Mesenteric fat pad (tissue), 1 donor: ENCODE data around the gene SH3BP5. TPM values are rescaled to one million over a fixed set of nuclear protein-coding genes. Genes with fewer than 3 reads are reported as not detected.

Source experiments
- DNase-seq: peaks from one replicate; pipeline ENCODE4 v3.0.0-alpha.2; 2020; ENCODE audit warnings: low spot score
- total RNA-seq: library from RNA; stranded (reverse); fragmentation: NEBNext Ultra II Directional; extraction: Animal tissue kit (Norgen Biotek cat#: 25700); gene quantifications from one replicate; pipeline ENCODE4 v1.2.1, GENCODE V29; 2021
- donor health status: DM: yes; HTN: yes; CAD: no.

The SH3BP5 gene
- total RNA-seq, 1 donor from 2014 or later: 108 TPM

DNA sequence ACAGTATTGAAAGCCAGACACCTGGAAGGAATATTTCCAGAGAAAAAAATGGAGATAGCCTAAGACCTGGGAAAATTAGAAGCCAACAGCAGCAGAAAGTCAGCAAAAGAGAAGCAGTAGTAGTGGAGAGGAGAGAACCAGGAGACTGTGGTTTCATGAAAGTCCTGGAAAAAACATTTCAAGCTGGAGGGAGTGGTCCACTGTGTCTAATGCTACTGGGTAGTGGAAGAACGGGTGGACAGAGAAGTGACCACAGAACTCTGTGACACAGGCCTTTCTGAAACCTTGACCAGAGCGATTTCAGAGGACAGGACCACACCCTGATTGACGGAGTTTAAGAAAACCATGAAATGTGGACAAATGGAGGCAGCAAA lies 15.3 kb upstream of the SH3BP5 start:
- DNase-seq: no peak

DNA sequence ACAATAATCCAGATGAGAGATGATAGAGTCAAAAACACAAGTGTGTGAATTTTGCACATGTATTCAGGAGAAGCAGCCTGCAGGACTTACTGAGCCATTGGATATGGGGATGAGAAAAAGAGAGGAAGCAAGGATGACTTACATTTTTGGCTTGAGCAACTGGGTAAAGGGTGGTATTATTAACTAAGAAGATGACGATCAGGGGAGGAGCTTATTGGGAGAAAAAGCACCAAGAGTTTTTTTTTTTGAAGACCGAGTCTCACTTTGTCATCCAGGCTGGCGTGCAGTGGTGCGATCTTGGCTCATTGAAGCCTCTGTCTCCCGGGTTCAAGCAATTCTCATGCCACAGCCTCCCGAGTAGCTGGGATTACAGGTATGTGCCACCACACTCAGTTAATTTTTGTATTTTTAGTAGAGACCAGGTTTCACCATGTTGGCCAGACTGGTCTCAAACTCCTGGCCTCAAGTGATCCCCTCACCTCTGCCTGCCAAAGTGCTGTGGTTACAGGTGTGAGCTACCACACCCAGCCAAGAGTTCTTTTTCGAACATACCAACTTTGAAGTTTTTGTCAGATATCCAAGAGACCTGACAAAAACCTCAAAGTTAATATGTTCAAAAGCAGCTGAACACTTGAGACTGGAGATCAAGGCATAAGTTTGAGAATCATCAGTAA lies 14.8 kb upstream of the SH3BP5 start:
- DNase-seq: no peak

DNA sequence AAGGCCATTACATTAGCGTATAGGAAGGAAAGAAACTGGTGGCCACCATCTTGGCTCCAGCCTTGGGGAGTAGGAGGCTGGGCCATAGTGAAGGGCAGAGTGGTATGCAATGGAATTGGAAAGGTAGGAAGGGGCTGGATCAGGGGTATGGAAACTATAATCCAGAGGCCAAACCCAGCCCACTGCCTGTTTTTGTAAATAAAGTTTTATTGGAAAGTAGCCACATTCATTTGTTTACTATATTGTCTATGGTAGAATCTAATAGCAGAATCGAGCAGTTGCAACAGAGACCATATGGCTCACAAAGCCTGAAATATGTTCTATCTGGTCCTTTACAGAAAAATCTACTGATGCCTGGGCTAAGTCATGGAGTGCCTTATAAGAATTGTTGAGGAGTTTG lies 14.1 kb upstream of the SH3BP5 start:
- no peak for DNase-seq

DNA sequence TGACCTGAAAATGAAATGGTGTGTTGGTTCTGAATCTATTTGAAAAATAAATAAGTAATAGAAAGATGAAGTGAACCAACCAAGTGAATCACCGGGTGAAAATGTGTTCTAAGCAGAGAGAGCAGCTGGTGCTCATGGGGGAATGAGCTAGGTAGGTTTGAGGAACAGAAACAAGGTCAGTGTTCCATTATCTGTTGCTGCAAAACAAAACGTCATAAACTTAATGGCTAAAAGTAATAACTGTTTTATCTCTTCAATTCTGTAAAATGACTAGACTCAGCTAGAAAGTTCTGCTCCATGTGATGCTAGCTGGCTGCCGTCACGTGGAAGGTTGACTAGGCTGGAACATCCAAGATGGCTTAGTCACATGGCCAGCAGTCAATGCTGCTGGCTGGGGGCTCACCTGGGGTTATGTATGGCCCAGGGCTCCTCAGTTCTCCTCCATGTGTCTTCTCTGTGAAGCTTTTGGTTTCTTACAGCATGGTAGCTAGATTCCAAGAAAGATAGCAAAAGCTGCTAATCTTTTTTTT lies 13.3 kb upstream of the SH3BP5 start:
- DNase-seq: no peak

DNA sequence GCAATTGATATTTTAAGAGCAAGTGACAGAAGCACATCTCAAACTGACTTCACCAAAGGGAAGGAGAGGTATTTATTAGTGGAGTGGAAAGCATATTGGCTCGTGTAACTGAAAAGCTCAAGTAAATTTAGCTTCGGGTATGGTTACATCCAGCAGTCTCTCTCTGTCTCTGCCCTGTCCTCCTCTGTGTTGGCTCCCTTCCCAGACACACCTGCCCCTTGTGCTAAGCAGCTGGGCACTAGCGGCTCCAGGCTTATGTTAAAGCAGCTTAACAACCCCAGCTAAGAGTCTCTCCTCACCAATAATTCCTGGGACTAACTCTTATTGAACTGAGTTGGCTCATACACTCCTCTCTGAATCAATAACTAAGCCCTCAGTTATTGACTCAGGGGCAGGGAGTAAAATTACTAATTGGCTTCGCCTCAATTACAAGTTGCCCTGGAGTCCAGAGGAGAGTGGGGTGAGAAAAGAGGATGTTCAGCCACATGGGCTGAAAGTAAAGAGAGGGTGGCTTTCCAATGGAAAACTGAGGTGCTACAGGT lies 12.8 kb upstream of the SH3BP5 start:
- DNase-seq: no peak

DNA sequence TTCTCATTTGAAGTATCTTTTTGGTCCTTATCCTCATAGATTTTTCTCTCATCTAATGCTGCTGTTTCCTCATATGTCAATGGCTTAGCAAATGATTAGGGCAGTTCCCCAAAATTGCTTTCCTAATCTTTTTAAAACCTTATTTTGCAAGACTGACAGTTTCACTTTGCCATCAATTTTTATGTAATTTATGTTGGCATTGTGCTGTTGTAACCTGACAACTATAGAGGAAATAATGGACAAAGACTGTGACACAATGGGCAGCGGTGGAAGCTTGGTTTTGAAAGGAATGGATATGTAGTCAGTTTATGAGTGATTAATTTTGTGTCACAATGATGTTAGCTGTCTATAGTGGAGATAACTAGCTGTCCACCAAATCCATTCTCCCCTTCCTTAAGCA lies 10.6 kb upstream of the SH3BP5 start:
- no peak for DNase-seq

DNA sequence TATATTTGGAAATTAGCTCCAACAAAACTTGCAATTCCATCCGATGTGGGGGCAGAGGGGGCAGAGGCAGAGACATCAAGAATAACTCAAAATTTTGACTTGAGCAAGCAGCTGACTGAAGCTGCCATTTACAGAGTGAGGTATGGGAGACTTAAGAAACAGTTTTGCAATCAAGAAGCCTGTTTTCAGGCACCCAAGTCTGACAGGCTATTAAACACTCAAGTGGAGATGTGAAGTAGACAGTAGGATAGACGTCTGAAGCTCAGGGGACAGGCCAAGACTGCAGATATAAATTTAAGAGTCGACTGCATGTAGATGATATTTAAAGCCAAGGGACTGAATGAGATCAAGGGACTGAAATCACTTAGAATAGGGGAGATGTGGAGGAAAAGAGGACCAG lies 9.9 kb upstream of the SH3BP5 start:
- no peak for DNase-seq

DNA sequence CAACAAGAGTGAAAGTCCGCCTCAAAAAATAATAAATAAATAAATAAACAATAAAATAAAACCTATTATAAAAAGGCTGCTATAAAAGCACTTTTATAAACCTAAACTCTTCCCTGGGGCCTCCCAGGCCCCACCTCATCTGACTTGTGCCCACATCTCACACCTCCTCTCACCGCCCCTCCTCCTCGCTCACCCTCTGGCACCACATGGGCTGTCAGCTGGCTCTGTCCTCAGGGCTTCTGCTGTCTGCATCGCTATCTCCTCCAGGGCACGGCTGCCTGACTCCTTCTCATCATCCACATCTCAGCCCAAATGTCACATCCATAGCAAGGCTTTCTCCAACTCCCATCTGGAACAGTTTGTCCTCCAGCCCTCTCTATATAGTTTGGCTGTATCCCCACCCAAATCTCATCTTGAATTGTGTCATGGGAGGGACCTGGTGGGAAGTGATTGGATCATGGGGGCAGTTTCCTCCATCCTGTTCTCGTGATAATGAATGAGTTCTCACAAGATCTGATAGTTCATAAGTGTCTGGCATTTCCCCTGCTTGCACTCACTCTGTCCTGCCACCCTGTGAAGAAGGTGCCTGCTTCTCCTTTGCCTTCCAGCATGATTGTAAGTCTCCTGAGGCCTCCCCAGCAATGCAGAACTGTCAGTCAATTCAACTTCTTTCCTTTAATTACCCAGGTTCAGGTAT lies 8.8 kb upstream of the SH3BP5 start:
- no peak for DNase-seq

DNA sequence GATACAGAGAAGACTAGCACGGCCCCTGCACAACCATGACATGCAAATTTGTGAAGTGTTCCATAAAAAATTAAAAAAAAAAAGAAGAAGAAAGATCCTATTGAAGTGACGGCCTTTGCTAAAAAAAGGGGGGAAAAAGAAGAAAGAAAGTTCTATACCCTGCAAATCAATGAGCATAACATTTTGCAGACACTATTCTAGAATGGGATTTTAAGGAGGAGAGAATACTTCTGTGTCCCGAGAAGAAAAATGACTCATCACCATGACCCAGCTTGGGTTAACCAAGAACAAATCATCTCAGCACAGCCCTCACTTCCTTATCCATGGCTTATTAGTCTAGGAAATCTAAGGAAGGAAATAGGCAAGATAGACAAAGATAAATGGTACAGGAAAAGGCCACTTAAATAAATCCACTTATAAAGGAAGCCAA lies 7.4 kb upstream of the SH3BP5 start:
- DNase-seq: no peak

DNA sequence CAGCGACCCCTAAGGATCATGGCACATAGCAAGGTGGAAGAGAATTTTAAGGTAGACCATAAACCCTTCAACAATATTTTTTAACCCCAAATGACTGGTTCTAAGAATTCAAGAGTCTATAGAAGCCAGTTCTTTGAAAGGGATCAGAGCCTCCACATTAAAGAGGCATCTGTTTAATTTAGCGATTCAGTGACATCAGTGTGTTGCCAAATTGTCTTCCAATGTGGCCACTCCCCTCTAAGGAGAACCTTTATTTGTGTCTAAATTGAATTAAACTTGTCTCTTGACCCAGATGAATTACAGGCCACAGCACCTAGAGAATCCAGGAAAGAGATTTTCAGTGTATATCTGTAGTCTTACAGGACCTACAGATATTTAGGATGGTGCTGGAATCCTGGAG lies 6.6 kb upstream of the SH3BP5 start:
- DNase-seq: no peak

DNA sequence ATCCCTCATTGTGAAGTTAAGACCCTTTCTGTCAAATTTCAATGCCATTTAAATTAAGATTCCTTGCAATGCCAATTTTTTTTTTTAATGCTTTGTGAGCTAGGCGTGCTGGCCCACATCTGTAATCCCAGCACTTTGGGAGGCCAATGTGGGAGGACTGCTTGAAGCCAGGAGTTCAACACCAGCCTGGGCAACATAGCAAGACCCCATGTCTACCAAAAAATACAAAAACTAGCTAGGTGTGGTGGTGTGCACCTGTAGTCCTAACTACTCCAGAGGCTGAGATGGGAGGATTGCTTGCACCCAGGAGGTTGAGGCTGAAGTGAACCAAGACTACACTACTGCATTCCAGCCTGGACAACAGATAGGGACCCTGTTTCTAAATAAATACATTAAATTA lies 5.6 kb upstream of the SH3BP5 start:
- no peak for DNase-seq

DNA sequence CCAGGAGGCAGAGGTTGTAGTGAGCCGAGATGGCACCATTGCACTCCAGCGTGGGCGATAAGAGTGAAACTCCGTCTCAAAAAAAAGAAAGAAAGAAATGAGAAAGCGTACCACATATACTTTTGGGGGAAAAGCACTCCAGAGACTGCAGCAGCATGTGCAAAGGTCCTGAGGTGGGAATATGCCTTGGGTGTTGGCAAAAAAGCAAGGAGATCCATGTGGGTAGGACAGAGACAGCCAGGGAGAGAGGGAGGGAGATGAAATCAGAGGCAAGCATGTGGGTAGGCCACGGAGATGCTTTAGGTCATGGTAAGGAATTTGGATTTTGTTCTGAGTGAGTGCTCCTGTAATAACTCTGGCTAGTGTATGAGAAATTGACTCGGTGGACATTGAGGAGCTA lies 3.7 kb upstream of the SH3BP5 start:
- DNase-seq: no peak

DNA sequence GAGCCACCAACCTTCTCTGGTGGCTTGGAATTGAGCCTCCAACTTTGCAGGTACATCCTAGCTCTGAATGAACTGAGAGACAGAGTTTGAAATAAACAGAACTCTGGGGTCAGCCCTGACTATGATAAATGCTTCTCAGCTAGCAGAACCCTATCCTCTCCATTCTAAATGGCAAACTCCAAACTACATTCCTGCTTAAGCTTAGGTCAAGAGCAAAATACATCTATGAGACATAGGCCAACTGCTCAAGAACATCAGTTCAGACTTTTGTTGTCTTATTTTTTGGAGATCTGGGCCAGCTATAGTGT lies 1.5 kb upstream of the SH3BP5 start:
- no peak for DNase-seq

DNA sequence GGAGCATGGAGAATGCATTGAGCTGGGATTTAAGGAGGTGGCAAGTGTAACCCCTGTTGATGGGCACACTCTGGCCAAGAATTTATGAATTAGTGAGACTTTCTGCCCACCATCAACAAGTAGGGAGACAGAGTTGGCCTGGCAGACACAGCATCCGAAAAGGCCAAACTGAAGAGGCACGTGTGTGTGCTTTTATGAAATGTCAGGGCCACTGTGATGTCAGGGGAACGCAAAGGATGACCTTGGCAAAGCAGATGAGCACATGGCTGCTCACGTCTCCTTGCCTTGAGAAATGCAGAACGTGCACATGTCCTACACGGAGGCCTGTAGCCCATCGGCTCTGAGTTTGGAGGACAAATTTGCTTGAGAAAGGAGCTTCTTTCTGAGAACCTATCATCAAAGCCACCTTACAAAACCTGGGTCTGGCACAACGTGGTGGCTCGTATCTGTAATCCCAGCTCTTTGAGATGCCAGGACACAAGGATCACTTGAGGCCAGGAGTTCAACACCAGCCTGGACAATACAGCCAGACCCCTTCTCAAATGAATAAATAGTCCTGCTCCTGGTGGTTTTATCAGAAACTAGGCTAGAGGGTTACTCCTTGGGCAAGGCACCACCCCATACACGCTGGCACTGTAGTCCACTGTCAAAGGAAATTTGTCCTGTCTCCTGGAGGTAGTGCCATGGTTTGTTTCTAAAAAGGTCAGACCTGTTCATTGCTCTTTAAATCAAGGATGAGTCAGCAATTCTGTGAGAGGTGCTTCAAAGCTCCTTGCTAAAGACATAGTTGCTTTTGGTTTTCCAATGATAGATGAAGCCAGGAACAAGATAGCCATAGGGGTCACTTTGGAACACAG lies 941 bp upstream of the SH3BP5 start:
- DNase-seq: no peak

DNA sequence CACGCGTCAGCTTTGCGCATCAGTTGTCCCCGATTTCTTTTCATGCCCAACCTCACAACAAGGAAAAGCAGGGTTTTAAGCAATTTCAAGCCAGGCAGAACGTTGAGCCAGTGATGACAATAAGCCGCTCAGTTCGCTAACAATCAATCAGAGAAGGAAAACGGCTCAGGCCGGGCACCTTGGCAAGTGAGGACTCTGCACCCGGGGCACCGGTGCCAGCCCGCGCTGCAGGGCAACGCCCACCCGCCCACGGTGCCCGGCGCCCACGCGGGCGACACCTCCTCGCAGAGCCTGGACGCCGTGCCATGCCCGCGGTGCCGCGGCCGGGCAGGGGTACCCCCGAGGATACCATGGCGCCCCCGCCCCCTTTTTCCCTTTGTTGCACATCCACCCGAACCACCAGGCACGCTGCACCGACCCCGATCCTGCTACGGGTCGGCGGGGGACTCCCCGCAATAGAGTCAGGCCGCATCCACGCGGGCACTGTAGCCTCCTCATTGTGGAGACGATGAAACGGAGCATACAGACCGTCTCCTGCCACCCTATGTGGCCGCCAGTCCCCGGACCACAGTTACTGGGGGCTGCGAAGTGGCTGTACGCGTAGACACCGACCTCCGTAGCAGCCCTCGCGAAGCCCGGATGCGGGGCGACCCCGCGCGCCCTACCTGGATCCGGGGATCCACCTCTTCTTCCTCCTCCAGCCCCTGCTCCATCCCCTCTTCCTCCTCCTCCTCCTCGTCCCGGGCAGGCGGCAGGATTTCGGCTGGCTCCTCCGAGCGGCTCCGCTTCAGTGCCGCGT lies 581 bp downstream of the SH3BP5 start:
- DNase-seq: no peak

DNA sequence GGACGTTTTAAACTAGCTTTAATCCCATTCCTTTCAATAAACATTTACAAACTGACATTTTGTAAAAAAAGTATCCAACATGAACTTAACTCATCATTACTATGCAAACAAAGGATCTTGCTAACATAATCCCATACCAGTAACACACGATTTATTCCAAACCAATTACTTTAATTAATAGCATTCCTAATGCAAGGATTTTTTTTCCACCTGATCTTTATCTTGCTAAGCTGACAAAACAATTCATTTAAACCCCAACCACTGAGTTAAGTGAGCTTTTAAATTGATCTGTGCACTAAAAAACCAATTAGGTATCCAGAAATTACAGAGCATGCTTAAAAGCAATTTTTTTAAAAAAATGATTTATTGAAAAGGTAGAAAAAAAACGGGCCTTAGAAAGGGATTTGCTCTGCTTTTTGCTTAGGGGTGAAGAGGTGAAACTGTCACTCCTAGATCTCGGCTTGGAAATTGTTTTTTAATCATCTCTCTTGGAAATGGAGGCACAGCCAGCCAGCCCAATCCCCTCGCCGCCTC lies 1.2 kb downstream of the SH3BP5 start:
- DNase-seq: no peak

DNA sequence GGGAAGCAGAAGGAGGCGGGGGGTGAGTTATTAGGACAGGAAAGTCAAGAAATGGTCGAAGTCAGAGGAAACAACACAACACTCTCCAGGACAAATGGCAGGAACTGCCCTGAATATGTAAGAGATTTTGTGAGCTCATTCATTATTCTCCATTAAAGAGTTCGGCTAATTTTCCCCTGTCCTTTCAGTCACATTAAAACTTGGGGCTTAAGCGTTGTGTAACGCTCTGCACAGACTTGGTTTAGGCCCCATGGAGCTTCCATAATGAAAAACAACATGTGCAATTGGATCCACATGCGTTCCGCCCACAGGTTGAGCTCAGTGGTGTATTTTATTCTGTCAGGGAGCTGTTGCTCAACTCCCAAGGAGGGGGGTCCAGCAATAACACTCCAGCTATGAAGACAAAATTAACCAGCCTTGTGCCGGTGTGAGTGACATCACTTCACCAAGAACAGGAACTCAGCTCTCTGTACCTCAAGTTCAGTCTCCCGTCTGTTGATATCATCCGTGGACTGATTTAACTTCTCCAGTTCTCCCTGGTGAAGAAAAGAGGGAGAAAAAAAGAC lies 2.3 kb downstream of the SH3BP5 start:
- DNase-seq: no peak

DNA sequence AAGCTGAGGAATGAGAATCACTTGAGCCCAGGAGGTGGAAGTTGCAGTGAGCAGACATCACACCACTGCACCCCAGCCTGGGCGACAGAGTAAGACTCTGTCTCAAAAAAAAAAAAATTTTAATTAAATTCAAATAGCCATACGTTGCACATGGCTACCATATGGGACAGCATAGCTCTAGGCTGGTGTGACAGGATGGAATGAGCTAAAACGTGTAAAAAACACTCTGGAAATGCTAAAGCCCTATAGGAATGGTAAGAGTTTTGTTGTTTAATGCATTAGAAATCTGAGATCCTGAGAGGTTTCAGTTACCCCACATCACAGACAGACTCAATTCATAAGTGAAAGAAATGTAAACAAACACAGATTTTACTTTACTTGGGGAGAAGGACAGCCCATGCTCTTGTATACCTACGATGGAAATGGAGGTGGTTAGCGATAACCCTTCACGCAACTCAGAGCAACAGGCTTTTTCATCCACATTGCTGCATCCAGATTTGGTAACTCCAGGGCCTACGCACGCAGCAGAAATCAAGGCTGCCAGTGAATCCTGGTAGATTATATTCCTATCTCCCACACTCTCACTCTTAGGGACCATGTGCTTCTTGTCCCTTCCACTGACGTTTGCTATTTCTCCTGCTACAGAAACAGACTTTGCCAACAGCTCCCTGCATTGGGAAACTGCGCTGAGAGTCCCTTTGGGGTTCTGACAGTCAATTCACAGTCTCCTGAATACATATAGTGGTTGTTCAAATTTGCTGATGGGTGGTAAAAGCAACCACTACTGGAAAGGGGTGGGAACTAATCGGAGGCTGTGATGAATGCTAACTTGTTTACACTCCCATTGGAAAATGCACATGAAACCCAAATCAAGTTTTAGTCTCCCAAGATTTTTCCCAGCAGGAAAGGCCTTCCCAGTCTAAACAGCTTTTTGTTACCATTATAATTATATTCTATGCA lies 3.1 kb downstream of the SH3BP5 start:
- no peak for DNase-seq

DNA sequence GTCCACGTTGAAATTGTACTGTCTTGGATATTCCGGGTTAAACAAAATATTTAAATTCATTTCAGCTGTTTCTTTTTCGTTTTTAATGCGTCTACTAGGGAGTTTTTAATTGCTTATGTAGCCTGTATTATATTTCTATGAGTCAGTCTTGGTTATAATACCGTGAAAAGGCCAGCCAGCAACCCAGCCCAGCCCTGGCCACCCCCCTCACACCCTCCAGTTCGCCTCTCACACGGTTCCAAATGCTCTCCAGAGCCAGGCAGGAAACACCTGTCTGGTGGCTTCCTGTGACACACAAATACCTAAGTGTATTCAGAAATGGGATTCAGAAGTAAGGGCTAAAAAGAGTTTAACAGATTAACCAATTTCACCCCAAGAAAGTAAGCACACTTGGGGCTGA lies 4.4 kb downstream of the SH3BP5 start:
- no peak for DNase-seq
